Neural progenitor cell (in vitro differentiated cells): ENCODE measurements around the gene EPB41. TPM values are rescaled to one million over a fixed set of nuclear protein-coding genes. Genes with fewer than 3 reads are reported as not detected.

Experiments used
- DNase-seq: peaks from one replicate; pipeline ENCODE4 v3.0.0-alpha.2; 2016; ENCODE audit warnings: low spot score
- H2AFZ ChIP-seq: fragments of 200-600 bp; sonication (generic); replicated peaks from 2 replicates; pipeline ENCODE4 v1.6.1; 2016; ENCODE audit warnings: antibody characterized with exemption
- H3F3A ChIP-seq: fragments of 200-600 bp; sonication (generic); 2 replicates; pipeline ENCODE4 v1.6.1; 2016; ENCODE audit warnings: antibody characterized with exemption, low read depth
- H3K27ac ChIP-seq: fragments of 200-600 bp; sonication (generic); 2 replicates; pipeline ENCODE4 v1.5.1; 2016; ENCODE audit warnings: mild to moderate bottlenecking
- H3K27me3 ChIP-seq: fragments of 200-600 bp; sonication (generic); 2 replicates; pipeline ENCODE4 v1.6.1; 2016; ENCODE audit warnings: mild to moderate bottlenecking, moderate library complexity
- H3K36me3 ChIP-seq: fragments of 200-600 bp; sonication (generic); 2 replicates; pipeline ENCODE4 v1.5.1; 2016
- H3K4me1 ChIP-seq: fragments of 200-600 bp; sonication (generic); 2 replicates; pipeline ENCODE4 v1.6.1; 2016; ENCODE audit warnings: mixed run types
- H3K4me2 ChIP-seq: fragments of 200-600 bp; sonication (generic); 2 replicates; pipeline ENCODE4 v1.6.1; 2016
- H3K4me3 ChIP-seq: fragments of 200-600 bp; sonication (generic); 2 replicates; pipeline ENCODE4 v1.5.1; 2016
- H3K79me2 ChIP-seq: fragments of 200-600 bp; sonication (generic); 2 replicates; pipeline ENCODE4 v1.6.1; 2016; ENCODE audit warnings: low read depth
- H3K9ac ChIP-seq: fragments of 200-600 bp; sonication (generic); 2 replicates; pipeline ENCODE4 v1.6.1; 2016
- H3K9me3 ChIP-seq: fragments of 200-600 bp; sonication (generic); 2 replicates; pipeline ENCODE4 v1.5.1; 2016; ENCODE audit warnings: low read depth
- H4K20me1 ChIP-seq: fragments of 200-600 bp; sonication (generic); 2 replicates; pipeline ENCODE4 v1.6.1; 2016; ENCODE audit warnings: low read depth
- H3K27ac Mint-ChIP-seq: 3 replicates; pipeline ENCODE4 v1.8.0; 2021; ENCODE audit warnings: mixed read lengths
- H3K27me3 Mint-ChIP-seq: 2 replicates; pipeline ENCODE4 v1.8.0; 2022; ENCODE audit warnings: low read depth, mild to moderate bottlenecking, inconsistent platforms, moderate library complexity, mixed read lengths; ENCODE audit not compliant: insufficient read depth
- H3K36me3 Mint-ChIP-seq: 3 replicates; pipeline ENCODE4 v1.8.0; 2021; ENCODE audit warnings: mixed read lengths
- H3K4me1 Mint-ChIP-seq: 3 replicates; pipeline ENCODE4 v1.8.0; 2021; ENCODE audit warnings: mixed read lengths
- H3K4me3 Mint-ChIP-seq: 3 replicates; pipeline ENCODE4 v1.8.0; 2021; ENCODE audit warnings: mild to moderate bottlenecking, moderate library complexity, mixed read lengths
- H3K9me3 Mint-ChIP-seq: 3 replicates; pipeline ENCODE4 v1.8.0; 2020; ENCODE audit warnings: mixed read lengths
- CTCF ChIP-seq: fragments of 200-600 bp; sonication (generic); IDR thresholded peaks from 2 replicates; pipeline ENCODE4 v1.5.1; 2017; ENCODE audit warnings: antibody characterized with exemption, mild to moderate bottlenecking
- EZH2 ChIP-seq: fragments of 200-600 bp; sonication (generic); IDR thresholded peaks from 2 replicates; pipeline ENCODE4 v1.6.1; 2017; ENCODE audit warnings: antibody characterized with exemption, mild to moderate bottlenecking, moderate library complexity
- EZH2phosphoT487 ChIP-seq: fragments of 200-600 bp; sonication (generic); IDR thresholded peaks from 2 replicates; pipeline ENCODE4 v1.6.1; 2017; ENCODE audit warnings: antibody characterized with exemption
- total RNA-seq: library from RNA; depleted of rRNA; stranded (reverse); fragments of >200 nt; gene quantifications from 2 replicates; pipeline ENCODE4 v1.2.3, GENCODE V29; 2015; ENCODE audit warnings: low replicate concordance

EPB41 gene
- total RNA-seq, 1 donor from 2014 or later: 211 TPM

- H3K27me3 Mint-ChIP-seq: peaks cover 19% of the 10 kb centered on the region
- H3K27ac Mint-ChIP-seq: no peak overlapping the region
- Histone ChIP-seq H2AFZ (peak overlapping the region; percentile 88), H3K27ac (no peak overlapping the region), H3K4me2 (peak overlapping the region; percentile 74), H3K9ac (no peak overlapping the region), H3K4me3 (peak overlapping the region; percentile 59), H3K9me3 (no peaks in the 10 kb centered on the region), H3K27me3 (peaks cover 63% of the 10 kb centered on the region), H3K36me3 (no peaks in the 10 kb centered on the region), H3K4me1 (peaks cover 18% of the 10 kb centered on the region), H3K79me2 (no peaks in the 10 kb centered on the region), H3F3A (peaks cover 46% of the 10 kb centered on the region), H4K20me1 (peaks cover 16% of the 10 kb centered on the region)
- peaks cover 12% of the 10 kb centered on the region for H3K4me1 Mint-ChIP-seq
- H3K9me3 Mint-ChIP-seq: no peaks in the 10 kb centered on the region
- TF ChIP-seq CTCF (peak; percentile 22), EZH2phosphoT487 (no peak)
- H3K36me3 Mint-ChIP-seq: peaks cover 12% of the 10 kb centered on the region
- peak overlapping the region; percentile 43 for H3K4me3 Mint-ChIP-seq
- DNase-seq: no peak
Measured at GRCh38 chr1:29121516-29121935, 207.2 kb downstream of the EPB41 start.

- Histone ChIP-seq H3K4me3 (peak overlapping the region; percentile 59), H3K9me3 (no peaks in the 10 kb centered on the region), H4K20me1 (peaks cover 16% of the 10 kb centered on the region), H3K27ac (no peak overlapping the region), H3K4me1 (peaks cover 18% of the 10 kb centered on the region), H3K9ac (no peak overlapping the region), H3K36me3 (no peaks in the 10 kb centered on the region), H3K4me2 (peak overlapping the region; percentile 74), H3K79me2 (no peaks in the 10 kb centered on the region), H3F3A (peaks cover 46% of the 10 kb centered on the region), H3K27me3 (peaks cover 63% of the 10 kb centered on the region), H2AFZ (peak overlapping the region; percentile 88)
- Mint-ChIP-seq H3K4me1 (peaks cover 12% of the 10 kb centered on the region), H3K4me3 (peak overlapping the region; percentile 70), H3K36me3 (peaks cover 10% of the 10 kb centered on the region), H3K9me3 (no peaks in the 10 kb centered on the region), H3K27me3 (peaks cover 23% of the 10 kb centered on the region), H3K27ac (no peak overlapping the region)
- peak; percentile 75 for DNase-seq
- TF ChIP-seq EZH2phosphoT487 (peak; percentile 1), EZH2 (peak; percentile 13), CTCF (no peak)
Measured at GRCh38 chr1:29121936-29122681, 207.7 kb downstream of the EPB41 start.

- Mint-ChIP-seq H3K27me3 (peaks cover 23% of the 10 kb centered on the region), H3K4me3 (peak overlapping the region; percentile 83), H3K27ac (no peak overlapping the region), H3K36me3 (peaks cover 4% of the 10 kb centered on the region), H3K9me3 (no peaks in the 10 kb centered on the region), H3K4me1 (peaks cover 12% of the 10 kb centered on the region)
- DNase-seq: peak; percentile 70
- Histone ChIP-seq H3K4me2 (peak overlapping the region; percentile 74), H3K27me3 (peaks cover 63% of the 10 kb centered on the region), H2AFZ (peak overlapping the region; percentile 21), H3K27ac (no peak overlapping the region), H3K9ac (no peak overlapping the region), H3K4me3 (peak overlapping the region; percentile 59), H3K9me3 (no peaks in the 10 kb centered on the region), H3K36me3 (no peaks in the 10 kb centered on the region), H4K20me1 (peaks cover 16% of the 10 kb centered on the region), H3F3A (peaks cover 46% of the 10 kb centered on the region), H3K79me2 (no peaks in the 10 kb centered on the region), H3K4me1 (peaks cover 18% of the 10 kb centered on the region)
- TF ChIP-seq EZH2: peak; percentile 94
- TF ChIP-seq CTCF: no peak
Measured at GRCh38 chr1:29122682-29123052, 208.3 kb downstream of the EPB41 start.
